Measurements from ENCODE around the gene SMCO2.
A peak's percentile ranks its signal among the peaks of the same experiment; 100 is the strongest.

The SMCO2 gene

DNA sequence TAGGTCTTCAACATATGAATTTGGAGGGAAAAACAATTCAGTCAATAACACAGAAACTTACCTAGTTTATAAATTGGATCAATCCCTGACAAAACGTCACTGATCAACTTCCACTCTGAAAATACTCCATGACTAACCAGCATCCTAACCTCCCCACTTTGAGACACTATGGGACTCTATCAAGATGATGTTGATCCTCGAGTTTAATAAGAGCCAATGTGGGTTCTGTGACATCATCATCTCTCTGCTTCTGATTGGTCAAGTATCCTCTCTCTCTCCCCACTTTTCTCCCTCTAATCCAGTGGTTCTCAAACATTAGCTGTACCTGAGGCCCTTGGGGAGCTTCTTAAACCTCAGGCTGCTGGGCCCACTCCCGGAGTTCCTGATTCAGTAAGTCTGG is at the start of gene SMCO2:
TSS of gene SMCO2 (plus strand) at position 301 of the 400 bp plus-strand sequence. CDS start 23,896 bp downstream, outside the sequence.
- DNase-seq: no peak

DNA sequence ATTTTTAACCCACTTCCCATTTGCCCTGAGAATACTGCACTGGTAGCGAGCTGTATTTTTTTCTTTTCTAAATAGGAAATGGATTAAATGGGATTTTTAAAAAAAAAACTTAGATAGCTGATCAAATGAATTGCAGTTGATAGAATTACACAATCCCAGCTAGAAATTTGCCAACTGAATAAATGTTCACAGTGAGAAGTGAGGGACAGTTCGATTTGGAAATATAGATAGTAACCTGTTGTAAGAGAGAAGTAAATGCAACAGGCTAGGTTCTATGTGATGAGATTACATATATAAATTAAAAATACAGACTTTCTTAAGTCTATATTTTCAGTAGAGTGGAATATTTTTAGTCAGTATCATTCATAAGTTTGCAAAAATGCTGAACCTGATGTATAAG is 48.1 kb upstream of the SMCO2 start:
- DNase-seq: no peak

DNA sequence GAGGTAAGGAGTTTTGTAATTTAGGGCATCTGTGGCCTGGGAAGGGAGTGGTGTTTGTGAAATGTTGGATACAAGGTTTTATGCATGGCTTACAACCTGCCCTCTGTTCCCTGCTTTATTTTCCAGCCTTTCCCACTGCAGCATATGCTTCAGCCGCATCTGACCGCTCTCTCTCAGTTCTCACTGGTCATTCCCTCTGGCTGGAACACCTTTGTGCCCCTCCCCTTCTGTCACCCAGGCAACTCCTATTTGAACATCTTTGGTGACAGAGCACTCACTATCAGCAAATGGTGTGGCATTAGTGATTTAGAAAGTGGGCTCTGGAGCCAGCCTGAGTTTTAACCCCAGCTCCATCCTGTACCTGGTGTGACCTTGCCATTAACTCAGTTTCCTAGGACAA is 47.5 kb upstream of the SMCO2 start:
- no peak for DNase-seq

DNA sequence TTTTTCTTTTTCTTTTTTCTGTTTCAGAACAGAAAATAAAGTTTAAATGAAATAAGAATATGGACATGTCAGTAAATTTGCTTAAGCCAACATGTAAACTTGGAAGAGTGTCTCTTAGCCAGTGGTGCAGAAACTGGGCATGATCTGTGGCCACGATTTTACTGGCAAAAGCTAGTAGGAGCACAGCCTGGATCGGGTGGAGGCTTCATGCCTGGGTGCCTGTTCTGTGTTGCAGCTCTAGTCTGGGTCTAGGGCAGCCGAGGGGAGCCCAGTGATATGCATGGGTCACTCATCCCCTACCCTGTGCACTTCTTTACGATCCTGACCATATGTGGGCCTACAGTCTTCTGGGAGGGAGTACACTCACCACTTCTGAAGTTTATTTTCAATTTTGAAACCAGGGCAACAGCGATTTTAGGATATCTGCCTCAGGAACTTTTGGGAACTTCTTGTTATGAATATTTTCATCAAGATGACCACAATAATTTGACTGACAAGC is 45.6 kb upstream of the SMCO2 start:
- no peak for DNase-seq

DNA sequence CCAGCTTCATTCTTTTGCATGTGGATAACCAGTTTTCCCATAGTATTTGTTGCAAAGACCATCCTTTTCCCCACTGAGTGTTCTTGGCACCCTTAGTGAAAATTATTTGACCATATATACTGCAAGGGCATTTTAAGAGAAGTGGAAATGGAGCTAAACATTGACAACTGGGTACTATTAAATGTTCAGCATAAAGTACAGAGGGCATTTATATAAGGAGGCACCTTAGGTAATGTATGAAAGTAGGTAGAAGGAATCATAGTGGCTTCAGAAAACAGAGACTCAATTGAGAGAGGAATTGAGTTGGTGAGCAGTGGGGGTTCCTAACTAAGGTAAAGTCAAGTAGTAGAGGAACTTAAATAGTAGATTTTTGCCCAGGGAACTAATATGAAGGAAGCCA is 34.5 kb upstream of the SMCO2 start:
- no peak for DNase-seq

GRCh38 chr12:27422697-27423096 is 23.8 kb upstream of the SMCO2 start:
- DNase-seq: no peak

GRCh38 chr12:27424631-27425230 is 21.8 kb upstream of the SMCO2 start:
- peak; percentile 19 for DNase-seq

DNA sequence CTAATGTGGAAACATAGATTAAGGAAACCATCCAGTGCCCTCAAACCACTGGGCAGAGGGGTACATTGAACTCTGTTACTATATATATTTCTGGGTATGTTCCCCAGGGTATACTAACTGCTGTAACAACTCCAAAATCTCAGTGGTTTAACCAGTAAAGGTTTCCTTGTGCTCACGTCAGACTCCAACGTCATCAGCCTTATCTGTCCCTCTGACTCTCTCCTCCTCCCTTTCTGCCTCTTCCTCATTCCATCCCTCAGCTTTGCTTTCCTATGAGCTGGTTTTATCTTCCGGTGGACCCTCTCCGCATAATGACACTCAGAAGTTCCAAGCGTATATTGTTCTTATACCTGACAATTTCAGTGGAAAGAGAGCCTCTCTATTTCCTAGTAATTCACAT is 21.2 kb upstream of the SMCO2 start:
- no peak for DNase-seq

DNA sequence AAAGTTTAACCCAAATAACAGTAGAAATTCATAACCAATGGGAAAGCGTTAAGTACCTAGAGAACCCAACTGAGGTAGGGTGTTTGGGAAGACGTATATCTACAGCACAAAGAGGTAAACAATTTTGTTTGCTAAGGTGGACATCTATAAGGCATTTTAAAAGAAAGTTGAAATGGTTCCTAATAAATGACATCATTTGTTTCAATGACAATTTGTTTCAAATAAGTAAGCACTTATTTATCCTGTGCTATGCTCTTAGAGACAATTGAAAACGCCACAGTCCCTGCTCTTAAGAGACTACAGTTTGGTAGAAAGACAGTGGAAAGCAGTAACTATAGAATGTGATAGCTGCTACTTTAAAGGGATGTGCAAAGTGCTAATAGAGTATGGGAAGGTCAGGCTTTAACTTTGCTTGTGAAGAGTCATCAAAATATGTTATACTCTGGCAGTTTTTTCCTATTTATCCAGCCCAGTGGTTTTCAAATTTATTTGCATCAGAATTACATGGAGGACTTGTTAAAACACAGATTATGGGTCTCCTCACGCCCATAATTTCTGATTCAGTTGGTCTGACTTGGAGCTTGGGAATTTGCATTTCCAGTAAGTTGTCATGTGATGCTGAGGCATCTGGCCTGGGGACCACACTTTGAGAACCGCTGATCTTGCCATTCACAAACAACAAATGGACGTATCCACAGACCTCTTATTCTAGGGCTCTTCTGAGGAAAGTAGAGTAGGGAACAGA is 19.6 kb upstream of the SMCO2 start:
- no peak for DNase-seq

DNA sequence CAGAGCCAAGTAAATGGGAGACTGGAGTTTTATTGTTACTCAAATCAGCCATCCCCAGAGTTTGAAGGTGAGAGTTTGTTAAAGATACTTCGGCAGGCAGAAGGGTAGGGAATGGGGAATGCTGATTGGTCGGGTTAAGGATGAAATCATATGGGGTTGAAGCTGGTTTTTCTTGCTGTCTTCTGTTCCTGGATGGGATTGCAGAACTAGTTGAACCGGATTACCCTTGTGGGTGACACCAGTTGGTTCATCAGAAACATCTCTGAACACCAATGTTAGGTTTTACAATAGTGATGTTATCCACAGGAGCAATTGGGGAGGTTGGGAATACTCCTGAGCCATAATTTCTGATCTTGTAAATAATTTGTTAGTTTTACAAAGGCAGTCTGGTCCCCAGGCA is 18.7 kb upstream of the SMCO2 start:
- DNase-seq: no peak

DNA sequence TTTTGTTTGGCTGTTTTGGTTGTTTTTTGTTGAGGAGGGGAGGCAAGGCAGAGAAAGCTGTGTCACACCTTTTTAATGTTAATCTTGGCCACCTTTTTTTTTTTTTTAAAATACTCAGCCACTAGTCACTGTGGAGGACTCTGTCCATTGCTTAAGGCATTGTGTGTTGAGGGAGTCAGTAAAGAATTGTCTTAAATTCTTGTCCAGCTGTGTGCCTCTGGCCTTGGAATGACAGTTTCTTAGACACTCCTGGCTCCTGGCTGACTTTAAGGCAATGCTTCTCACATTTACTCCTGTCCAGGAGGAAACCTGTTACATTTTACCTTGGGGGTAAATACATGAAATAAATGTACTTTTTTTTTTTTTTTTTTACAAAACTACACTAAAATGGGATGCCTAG is 18.1 kb upstream of the SMCO2 start:
- no peak for DNase-seq

DNA sequence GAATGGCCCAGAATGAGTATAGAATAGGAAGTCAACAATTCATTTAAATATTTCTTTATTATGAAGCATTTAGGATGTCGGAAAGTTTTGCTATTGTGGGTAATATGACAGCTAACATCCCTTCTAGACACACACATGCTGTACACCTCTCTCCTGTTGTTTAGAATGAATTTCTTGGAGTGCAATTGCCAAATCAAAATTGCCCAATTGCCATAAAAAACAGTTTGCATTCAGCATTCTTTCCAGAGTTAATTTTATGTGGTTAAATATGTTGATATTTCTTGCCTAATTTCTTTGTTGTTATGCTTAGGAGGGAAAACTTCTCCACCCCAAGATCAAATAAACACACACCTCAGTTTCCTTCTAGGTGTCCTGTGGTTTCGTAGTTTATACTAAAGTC is 16.9 kb upstream of the SMCO2 start:
- no peak for DNase-seq

GRCh38 chr12:27431185-27431584 is 15.4 kb upstream of the SMCO2 start:
- no peak for DNase-seq

GRCh38 chr12:27434673-27435565 is 11.6 kb upstream of the SMCO2 start:
- no peak for DNase-seq

GRCh38 chr12:27436029-27436428 is 10.5 kb upstream of the SMCO2 start:
- DNase-seq: no peak

DNA sequence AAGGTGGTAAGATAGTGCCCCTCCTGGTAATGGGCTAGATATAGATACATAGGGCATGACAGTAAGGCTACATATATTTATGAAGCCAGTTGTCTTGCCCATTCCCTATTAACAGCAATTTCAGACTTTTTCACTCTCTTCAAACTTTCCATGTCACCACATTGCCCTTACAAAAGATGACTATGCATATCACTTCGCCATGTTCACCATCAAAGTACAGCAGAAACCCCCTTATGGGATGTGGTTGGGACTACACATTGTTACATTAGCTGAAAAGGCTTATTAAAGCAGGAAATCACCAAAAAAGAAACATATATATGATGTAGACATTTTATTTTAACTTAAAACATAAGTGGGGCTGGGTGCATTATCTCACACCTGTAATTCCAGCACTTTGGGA is 9.8 kb upstream of the SMCO2 start:
- no peak for DNase-seq

- no peak for DNase-seq
Observed at GRCh38 chr12:27437839-27438238, 8.7 kb upstream of the SMCO2 start.

DNA sequence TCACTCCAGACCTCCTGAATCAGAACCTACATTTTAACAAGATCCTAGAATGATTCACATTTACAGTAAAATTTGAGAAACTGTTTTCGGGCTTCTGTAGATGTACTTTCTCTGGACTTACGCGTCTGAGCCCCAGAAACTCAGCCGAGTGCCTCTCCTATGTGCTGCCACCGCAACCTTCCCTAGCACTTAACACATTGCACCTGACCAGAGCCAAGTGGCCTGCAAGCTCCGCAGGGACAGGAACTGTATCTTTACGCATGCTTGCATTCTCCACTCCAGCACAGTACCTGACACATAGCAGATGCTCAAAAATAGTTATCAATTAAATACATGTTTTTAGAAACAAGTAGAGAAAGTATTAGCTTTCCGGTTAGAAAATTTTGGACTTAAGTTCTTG is 1.2 kb downstream of the SMCO2 start:
- no peak for DNase-seq

GRCh38 chr12:27449026-27449425 is 2.5 kb downstream of the SMCO2 start:
- DNase-seq: no peak

GRCh38 chr12:27449893-27450534 is 3.5 kb downstream of the SMCO2 start:
- no peak for DNase-seq

GRCh38 chr12:27451036-27451825 is 4.7 kb downstream of the SMCO2 start:
- DNase-seq: no peak

DNA sequence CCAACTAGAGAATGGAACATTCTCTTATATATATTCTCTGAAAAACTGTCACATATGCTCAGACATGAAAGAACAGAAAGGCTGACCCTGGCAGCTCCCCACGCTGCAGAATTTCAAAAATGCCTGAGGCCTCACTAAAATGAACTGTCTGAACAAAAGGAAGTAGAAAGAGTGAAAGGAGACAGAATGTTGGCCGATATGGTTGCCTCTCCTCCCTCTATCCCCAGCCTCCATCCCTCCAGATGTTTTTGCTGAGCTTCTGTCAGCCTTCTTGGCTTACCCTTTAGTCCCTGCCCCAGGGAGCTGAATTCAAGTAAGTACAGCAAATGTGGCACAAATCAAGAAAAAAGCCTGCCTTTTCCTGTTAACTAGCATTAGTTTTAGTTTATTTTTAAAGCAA is 6.9 kb downstream of the SMCO2 start:
- DNase-seq: no peak

All from GF-D8 (cell line).